Memory B cell (primary cell): ENCODE data around the gene QRFPR.
"Not testable (repeated sequence)": the region's sequence is repeated elsewhere in the genome, so short reads cannot be mapped to it uniquely, and the experiment has no call there.

Experiments
- ATAC-seq: fragments of 150-1000 bp; cut with Tn5 transposase; 2 replicates; pipeline ENCODE4 v1.10.0; 2021; ENCODE audit warnings: low read depth, mild to moderate bottlenecking, moderate library complexity
- DNase-seq, 2 donors: peaks; one replicate each; pipeline ENCODE4 v3.0.0; 2022; ENCODE audit warnings: low spot score in 2 of 2
- H3K27ac Mint-ChIP-seq: one replicate; pipeline ENCODE4 v1.8.0; 2022; ENCODE audit warnings: mild to moderate bottlenecking, moderate library complexity, mixed read lengths
- H3K27me3 Mint-ChIP-seq: one replicate; pipeline ENCODE4 v1.8.0; 2022; ENCODE audit warnings: mixed read lengths
- H3K36me3 Mint-ChIP-seq: one replicate; pipeline ENCODE4 v1.8.0; 2022; ENCODE audit warnings: mild to moderate bottlenecking, mixed read lengths
- H3K4me1 Mint-ChIP-seq: one replicate; pipeline ENCODE4 v1.8.0; 2022; ENCODE audit warnings: mixed read lengths
- H3K4me3 Mint-ChIP-seq: one replicate; pipeline ENCODE4 v1.8.0; 2022; ENCODE audit warnings: mild to moderate bottlenecking, moderate library complexity, mixed read lengths
- H3K9me3 Mint-ChIP-seq: one replicate; pipeline ENCODE4 v1.8.0; 2022; ENCODE audit warnings: mixed read lengths

QRFPR gene

DNA sequence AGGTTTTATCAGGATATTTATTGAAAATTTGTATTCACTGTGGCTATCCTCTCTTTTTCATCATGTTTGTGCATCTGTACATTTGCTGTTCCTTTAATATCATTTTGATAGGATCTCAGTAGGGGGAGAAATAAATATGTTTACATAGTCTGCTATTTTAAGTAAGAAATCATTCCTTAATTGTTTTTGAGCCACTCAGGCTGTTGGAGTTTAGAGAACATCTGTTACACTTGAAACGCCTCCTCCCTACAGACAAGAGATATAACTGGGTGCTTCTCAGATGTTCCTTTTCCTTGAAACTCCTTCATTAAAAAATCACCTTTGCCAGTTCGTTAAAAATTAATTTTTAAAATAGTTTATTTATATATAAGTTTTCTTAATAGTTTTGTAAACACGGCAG lies 59.4 kb downstream of the QRFPR start:
- H3K4me3 Mint-ChIP-seq, result no peak overlapping the region
- ATAC-seq, result no peak
- no peaks in the 10 kb centered on the region for H3K4me1 Mint-ChIP-seq
- no peak overlapping the region for H3K27ac Mint-ChIP-seq
- H3K9me3 Mint-ChIP-seq, result peaks cover 4% of the 10 kb centered on the region
- no peaks in the 10 kb centered on the region for H3K36me3 Mint-ChIP-seq
- no peak for DNase-seq
- no peaks in the 10 kb centered on the region for H3K27me3 Mint-ChIP-seq

DNA sequence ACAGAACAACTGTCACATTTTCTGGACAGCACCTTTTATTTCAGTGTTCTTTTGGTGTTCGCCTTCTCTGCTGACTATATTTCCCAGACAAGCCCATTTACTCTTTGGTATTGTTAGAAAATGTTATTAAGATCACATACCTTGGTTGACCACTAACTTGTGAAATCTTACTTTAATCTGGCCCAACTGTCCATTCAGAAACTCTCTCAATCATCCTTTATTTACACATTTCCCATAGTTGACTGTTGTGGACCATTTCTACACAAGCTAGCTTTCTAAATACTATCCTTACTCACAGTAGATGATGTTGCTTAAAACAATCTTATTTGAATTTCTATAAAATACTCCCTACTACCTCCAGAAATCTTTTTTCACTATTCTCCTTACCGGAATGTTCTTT lies 64.7 kb downstream of the QRFPR start:
- H3K4me3 Mint-ChIP-seq, result no peak overlapping the region
- H3K4me1 Mint-ChIP-seq, result no peaks in the 10 kb centered on the region
- DNase-seq, result no peak
- peaks cover 1% of the 10 kb centered on the region for H3K27me3 Mint-ChIP-seq
- ATAC-seq, result no peak
- no peaks in the 10 kb centered on the region for H3K36me3 Mint-ChIP-seq
- no peak overlapping the region for H3K27ac Mint-ChIP-seq
- H3K9me3 Mint-ChIP-seq, result peaks cover 5% of the 10 kb centered on the region

DNA sequence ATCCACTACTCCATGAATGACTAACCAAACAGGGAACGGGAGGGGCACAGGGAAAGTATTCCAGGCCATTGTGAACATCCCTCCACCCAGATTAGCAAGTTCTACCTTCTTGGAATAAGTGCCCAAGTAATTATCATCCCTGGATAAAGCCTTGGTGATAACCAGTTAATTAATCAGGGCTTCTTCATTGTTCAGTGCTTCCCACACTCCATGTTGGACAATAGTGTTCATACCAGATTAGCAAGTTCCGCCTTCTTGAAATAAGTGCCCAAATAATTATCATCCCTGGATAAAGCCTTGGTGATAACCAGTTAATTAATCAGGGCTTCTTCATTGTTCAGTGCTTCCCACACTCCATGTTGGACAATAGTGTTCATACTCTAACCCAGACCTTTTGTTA lies 67.4 kb downstream of the QRFPR start:
- not testable (repeated sequence) for H3K4me1 Mint-ChIP-seq, H3K9me3 Mint-ChIP-seq, DNase-seq, ATAC-seq, H3K27ac Mint-ChIP-seq, H3K4me3 Mint-ChIP-seq, H3K27me3 Mint-ChIP-seq, H3K36me3 Mint-ChIP-seq

DNA sequence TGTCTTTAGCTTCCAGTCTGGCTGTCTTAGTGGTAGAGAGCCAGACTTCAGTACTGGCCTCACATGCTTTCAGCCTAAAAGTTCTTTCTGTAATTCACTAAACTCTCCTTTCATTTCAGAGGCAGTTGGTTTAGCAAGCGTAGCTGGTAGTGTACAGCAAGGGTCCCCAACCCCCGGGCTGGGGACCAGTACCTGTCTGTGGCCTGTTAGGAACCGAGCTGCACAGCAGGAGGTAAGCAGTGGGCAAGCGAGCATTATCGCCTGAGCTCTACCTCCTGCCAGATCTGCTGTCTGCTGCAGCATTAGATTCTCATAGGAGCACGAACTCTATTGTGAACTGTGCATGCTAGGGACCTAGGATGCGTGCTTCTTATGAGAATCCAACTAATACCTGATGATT lies 72.0 kb downstream of the QRFPR start:
- Mint-ChIP-seq H3K4me3 (no peak overlapping the region), H3K27ac (no peak overlapping the region), H3K27me3 (no peaks in the 10 kb centered on the region), H3K4me1 (peaks cover 2% of the 10 kb centered on the region), H3K9me3 (peaks cover 2% of the 10 kb centered on the region), H3K36me3 (no peaks in the 10 kb centered on the region)
- no peak for DNase-seq
- no peak for ATAC-seq

DNA sequence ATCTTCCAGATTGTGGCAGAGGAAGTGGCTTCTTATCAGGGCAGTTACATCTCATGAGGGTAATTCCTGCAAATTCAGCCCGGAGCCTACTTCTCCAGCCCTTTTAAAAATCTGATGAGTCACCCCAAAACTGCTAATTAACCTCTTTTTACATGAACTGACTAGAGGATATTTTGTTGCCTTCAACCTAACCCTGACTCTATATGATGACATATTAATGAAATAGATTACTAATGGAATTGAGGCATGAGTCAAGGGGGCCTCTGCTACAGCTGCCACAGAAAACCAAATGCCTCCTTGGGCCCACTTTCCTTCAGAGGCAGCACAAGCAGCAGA lies 72.5 kb downstream of the QRFPR start:
- DNase-seq (no peak), ATAC-seq (no peak)
- Mint-ChIP-seq H3K4me1 (peaks cover 2% of the 10 kb centered on the region), H3K9me3 (peaks cover 2% of the 10 kb centered on the region), H3K4me3 (no peak overlapping the region), H3K27me3 (no peaks in the 10 kb centered on the region), H3K27ac (no peak overlapping the region), H3K36me3 (no peaks in the 10 kb centered on the region)

DNA sequence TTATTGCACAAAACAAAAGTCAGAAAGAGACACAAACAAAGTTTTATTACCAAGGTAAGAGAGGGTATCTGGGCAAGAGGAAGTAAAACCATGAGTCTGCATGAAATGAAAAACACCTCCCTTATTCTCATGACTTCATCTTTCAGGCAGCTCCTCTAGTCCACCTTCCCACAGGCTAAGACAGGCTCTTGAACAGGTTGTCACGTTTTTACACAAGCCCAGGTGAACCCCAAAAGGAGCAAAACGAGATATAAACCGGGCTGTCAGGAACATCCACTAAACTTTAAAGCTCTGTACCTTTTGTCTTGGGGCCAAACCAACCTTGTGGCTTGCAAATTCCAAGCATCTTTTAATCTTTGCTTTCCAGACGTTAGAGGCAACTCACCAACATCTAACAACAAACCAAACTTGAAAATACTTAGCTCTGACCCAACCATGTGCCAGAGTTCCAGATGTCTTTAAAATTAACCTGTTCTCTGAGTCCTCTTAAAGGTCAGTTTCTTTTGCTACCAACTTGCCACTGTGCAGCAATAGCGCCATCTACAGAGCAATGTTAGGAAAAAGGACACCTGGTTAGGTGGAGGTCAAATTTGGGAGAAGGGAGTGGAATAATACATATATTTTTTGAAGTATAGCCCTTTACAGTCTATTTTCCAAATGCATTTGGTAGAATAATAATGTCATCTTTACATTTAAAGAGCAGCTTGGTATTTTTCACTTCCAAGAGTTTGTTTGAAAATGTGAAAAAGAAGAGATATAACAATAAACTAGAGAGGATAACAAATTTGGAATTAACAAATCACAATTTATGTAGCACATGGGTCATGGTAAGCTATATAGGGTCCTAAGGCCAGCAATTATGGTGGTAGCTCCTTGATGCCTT lies 73.1 kb downstream of the QRFPR start:
- Mint-ChIP-seq H3K36me3 (no peaks in the 10 kb centered on the region), H3K27ac (no peak overlapping the region), H3K27me3 (no peaks in the 10 kb centered on the region), H3K4me3 (no peak overlapping the region), H3K9me3 (peaks cover 2% of the 10 kb centered on the region), H3K4me1 (peaks cover 2% of the 10 kb centered on the region)
- DNase-seq, result no peak
- ATAC-seq, result no peak

DNA sequence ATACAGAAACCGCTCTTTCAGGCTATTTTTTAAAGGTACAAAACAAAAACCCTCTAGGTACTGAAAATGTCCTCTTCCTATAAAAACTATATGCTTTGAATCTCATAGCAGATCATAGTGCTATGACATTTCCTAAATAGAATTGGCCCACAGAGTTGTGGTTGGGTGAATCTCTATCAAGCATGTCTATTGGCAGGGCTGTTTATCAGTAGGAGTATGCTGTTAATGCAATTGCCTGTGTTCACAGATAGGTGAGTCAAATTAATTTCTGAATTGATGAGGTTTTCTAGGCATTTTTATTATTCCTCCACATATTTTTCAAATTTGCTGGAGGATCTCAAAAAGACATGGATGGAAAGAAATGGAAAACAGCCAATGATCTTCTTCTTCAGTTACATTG lies 73.9 kb downstream of the QRFPR start:
- Mint-ChIP-seq H3K9me3 (peaks cover 2% of the 10 kb centered on the region), H3K27me3 (no peaks in the 10 kb centered on the region), H3K4me1 (peaks cover 2% of the 10 kb centered on the region), H3K27ac (no peak overlapping the region), H3K36me3 (no peaks in the 10 kb centered on the region), H3K4me3 (no peak overlapping the region)
- ATAC-seq, result no peak
- DNase-seq, result no peak

DNA sequence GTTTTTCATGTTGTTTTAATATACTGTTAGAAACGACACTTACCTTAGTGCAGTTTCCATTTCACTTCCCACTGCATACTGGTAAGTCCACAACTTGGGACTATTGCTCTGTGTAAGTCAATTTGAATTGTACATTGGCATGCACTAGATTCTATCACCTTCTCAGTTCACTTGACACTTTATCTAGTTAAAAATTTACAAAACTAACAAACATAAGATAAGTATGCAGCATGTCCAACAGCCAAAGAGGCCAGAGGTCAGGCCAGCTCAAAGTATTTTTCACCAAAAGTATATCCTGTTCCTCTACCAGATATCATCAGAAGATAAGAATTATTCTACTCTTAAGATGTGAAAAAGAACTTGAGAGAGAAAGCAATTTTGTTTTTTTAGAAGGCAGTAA lies 75.9 kb downstream of the QRFPR start:
- peaks cover 2% of the 10 kb centered on the region for H3K4me1 Mint-ChIP-seq
- H3K9me3 Mint-ChIP-seq, result peaks cover 2% of the 10 kb centered on the region
- no peak overlapping the region for H3K27ac Mint-ChIP-seq
- no peak for ATAC-seq
- no peak overlapping the region for H3K4me3 Mint-ChIP-seq
- no peaks in the 10 kb centered on the region for H3K36me3 Mint-ChIP-seq
- no peak for DNase-seq
- H3K27me3 Mint-ChIP-seq, result no peaks in the 10 kb centered on the region

DNA sequence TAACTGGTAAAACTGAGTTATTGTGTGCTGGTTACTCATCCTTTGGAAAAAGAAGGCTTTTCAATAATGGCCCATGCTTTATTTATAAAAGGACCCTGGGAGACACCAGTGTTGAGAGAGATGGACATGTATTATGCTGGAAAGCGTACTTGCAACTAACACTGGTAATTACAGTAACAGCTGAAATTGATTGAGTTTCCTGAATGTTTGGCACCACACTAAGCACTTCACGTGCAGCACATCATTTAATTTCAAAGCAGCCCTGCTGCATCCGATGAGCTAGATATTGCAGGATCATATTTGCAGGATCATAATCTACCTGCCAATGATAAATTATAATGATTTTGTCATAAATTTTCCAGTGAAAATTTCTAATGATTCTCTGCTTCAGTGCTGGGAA lies 81.5 kb downstream of the QRFPR start:
- H3K36me3 Mint-ChIP-seq, result no peaks in the 10 kb centered on the region
- DNase-seq (no peak), ATAC-seq (no peak)
- H3K27me3 Mint-ChIP-seq, result no peaks in the 10 kb centered on the region
- no peak overlapping the region for H3K4me3 Mint-ChIP-seq
- H3K4me1 Mint-ChIP-seq, result no peaks in the 10 kb centered on the region
- no peak overlapping the region for H3K27ac Mint-ChIP-seq
- peaks cover 2% of the 10 kb centered on the region for H3K9me3 Mint-ChIP-seq

DNA sequence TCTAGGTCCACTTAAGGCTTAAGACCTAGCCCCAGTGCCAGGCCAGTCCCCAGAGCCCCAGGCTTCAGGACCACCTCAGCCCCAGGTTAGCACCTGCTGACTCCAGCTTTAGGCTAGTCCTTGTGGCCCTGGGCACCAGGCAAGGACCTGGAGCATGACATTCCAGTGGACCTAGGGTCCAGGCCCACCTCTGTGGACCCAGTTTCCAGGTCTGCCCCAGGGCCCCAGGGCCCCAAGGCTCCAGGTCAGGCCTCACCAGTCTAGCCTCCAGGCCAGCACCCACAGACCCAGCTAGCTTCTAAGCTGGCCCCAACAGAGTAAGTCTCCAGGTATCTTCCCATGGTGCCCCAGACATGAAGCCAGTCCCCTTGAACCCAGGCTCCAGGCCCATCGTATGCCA lies 97.5 kb downstream of the QRFPR start:
- DNase-seq, result no peak
- Mint-ChIP-seq H3K27ac (no peak overlapping the region), H3K4me1 (no peaks in the 10 kb centered on the region), H3K4me3 (no peak overlapping the region), H3K27me3 (peaks cover 1% of the 10 kb centered on the region), H3K9me3 (peaks cover 8% of the 10 kb centered on the region), H3K36me3 (no peaks in the 10 kb centered on the region)
- ATAC-seq, result no peak

DNA sequence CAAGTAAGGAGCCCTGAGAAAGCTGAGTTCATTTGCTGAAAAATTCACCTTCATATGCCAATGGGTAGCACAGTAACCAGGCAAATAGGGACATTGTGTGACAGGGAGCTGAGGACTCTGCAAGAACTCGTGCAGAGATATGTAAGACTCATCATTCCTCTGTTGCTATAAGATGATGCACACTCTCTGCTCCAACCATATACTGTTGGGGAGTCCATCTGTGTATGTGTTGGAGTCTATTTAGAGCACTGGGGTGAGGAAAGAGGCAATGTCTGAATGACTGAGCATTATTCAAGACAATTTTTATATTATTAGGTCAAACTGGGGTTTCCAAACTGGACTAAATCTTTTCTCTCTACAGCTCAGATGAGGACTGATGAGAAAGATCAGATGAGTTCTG lies 100.4 kb downstream of the QRFPR start:
- ATAC-seq, result no peak
- Mint-ChIP-seq H3K27ac (no peak overlapping the region), H3K27me3 (peaks cover 8% of the 10 kb centered on the region), H3K4me1 (no peaks in the 10 kb centered on the region), H3K9me3 (peaks cover 3% of the 10 kb centered on the region), H3K36me3 (no peaks in the 10 kb centered on the region), H3K4me3 (no peak overlapping the region)
- DNase-seq, result no peak

DNA sequence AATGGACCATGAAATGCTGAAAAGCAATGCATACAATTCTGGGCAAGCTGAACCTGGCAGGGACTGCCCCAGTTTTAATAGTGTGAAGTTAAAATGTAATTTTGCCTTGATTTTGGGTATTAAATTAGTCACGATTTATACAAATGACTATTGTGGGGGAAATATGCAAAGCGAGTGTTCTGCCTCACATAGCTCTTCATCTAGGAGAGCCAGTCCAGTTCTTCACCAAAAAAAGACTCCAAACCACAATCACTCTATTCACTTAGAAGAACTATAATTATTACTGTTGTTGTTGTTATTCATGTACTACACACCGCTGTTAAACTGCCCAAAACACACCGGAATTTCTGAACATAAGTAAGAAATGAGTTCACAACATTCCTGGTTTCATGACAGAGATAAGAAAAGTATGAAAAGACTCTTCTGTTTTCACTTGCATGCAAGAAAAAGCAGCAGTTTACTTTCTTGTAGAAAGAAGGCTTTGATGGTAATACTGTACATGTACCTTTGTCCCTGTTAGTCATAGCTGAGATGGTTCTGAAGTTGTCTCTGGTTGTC lies 101.9 kb downstream of the QRFPR start:
- no peak overlapping the region for H3K4me3 Mint-ChIP-seq

More for the DNA sequence above, 101.9 kb downstream of the QRFPR start:
- no peak for DNase-seq
- no peak for ATAC-seq
- H3K9me3 Mint-ChIP-seq, result no peaks in the 10 kb centered on the region
- no peak overlapping the region for H3K27ac Mint-ChIP-seq
- peaks cover 9% of the 10 kb centered on the region for H3K27me3 Mint-ChIP-seq
- H3K4me1 Mint-ChIP-seq, result no peaks in the 10 kb centered on the region
- no peaks in the 10 kb centered on the region for H3K36me3 Mint-ChIP-seq
